ACC112 (cell line): Measurements from ENCODE around the gene CYLC1.

ENCODE experiments used
- H2AFZ ChIP-seq: fragments of 200-600 bp; sonication (generic); one replicate; pipeline ENCODE4 v1.6.0; 2017; ENCODE audit warnings: antibody characterized with exemption, low read length; ENCODE audit not compliant: unreplicated experiment
- H3K27ac ChIP-seq: fragments of 200-600 bp; sonication (generic); 2 replicates; pipeline ENCODE4 v1.5.1; 2014; ENCODE audit warnings: low read depth, mild to moderate bottlenecking, antibody characterized with exemption, low read length, moderate library complexity
- H3K27me3 ChIP-seq: fragments of 200-600 bp; sonication (generic); 2 replicates; pipeline ENCODE4 v1.6.1; 2014; ENCODE audit warnings: mild to moderate bottlenecking, antibody characterized with exemption, low read length, moderate library complexity, mixed read lengths; ENCODE audit not compliant: insufficient read depth
- H3K36me3 ChIP-seq: fragments of 200-600 bp; sonication (generic); 2 replicates; pipeline ENCODE4 v1.6.1; 2016; ENCODE audit warnings: mild to moderate bottlenecking, antibody characterized with exemption, low read length, moderate library complexity, mixed read lengths; ENCODE audit not compliant: insufficient read depth
- H3K4me1 ChIP-seq: fragments of 200-600 bp; sonication (generic); one replicate; pipeline ENCODE4 v1.6.1; 2016; ENCODE audit warnings: low read length, mixed read lengths; ENCODE audit not compliant: insufficient read depth, unreplicated experiment, control insufficient read depth
- H3K4me3 ChIP-seq: fragments of 200-600 bp; sonication (generic); 2 replicates; pipeline ENCODE4 v1.5.1; 2014; ENCODE audit warnings: mild to moderate bottlenecking, low read depth, low read length
- H3K79me2 ChIP-seq: fragments of 200-600 bp; sonication (generic); one replicate; pipeline ENCODE4 v1.6.0; 2016; ENCODE audit warnings: low read length; ENCODE audit not compliant: control insufficient read depth, unreplicated experiment, insufficient read depth

The CYLC1 gene

GRCh38 chrX:83860846-83861245 lies at the start of gene CYLC1:
Gene CYLC1 (plus strand): TSS chrX:83861146. CDS start chrX:83861183, 37 bp downstream.
- Histone ChIP-seq H3K27ac (no peak within 1 kb of the TSS), H3K36me3 (no peaks in the 10 kb centered on the region), H3K4me1 (no peaks in the 10 kb centered on the region), H3K27me3 (no peaks in the 10 kb centered on the region), H3K4me3 (no peak within 1 kb of the TSS), H3K79me2 (no peaks in the 10 kb centered on the region), H2AFZ (no peak within 1 kb of the TSS)

GRCh38 chrX:83819304-83819703 lies 41.6 kb upstream of the CYLC1 start:
- no peaks in the 10 kb centered on the region for H3K4me1 ChIP-seq
- H3K4me3 ChIP-seq, result no peak overlapping the region
- H3K79me2 ChIP-seq, result no peaks in the 10 kb centered on the region
- no peaks in the 10 kb centered on the region for H3K27me3 ChIP-seq
- no peaks in the 10 kb centered on the region for H3K36me3 ChIP-seq
- no peak overlapping the region for H3K27ac ChIP-seq
- H2AFZ ChIP-seq, result no peak overlapping the region

GRCh38 chrX:83829874-83830273 lies 31.1 kb upstream of the CYLC1 start:
- Histone ChIP-seq H3K4me1 (no peaks in the 10 kb centered on the region), H3K27ac (no peak overlapping the region), H3K27me3 (no peaks in the 10 kb centered on the region), H3K4me3 (no peak overlapping the region), H2AFZ (no peak overlapping the region), H3K79me2 (no peaks in the 10 kb centered on the region), H3K36me3 (no peaks in the 10 kb centered on the region)

- no peak overlapping the region for H3K27ac ChIP-seq
- H3K4me1 ChIP-seq, result no peaks in the 10 kb centered on the region
- no peak overlapping the region for H2AFZ ChIP-seq
- H3K4me3 ChIP-seq, result no peak overlapping the region
- H3K79me2 ChIP-seq, result no peaks in the 10 kb centered on the region
- no peaks in the 10 kb centered on the region for H3K27me3 ChIP-seq
- H3K36me3 ChIP-seq, result no peaks in the 10 kb centered on the region
These were observed 15.5 kb upstream of the CYLC1 start for GRCh38 chrX:83845397-83845796.

GRCh38 chrX:83847339-83847738 lies 13.6 kb upstream of the CYLC1 start:
- Histone ChIP-seq H3K4me3 (no peak overlapping the region), H3K27ac (no peak overlapping the region), H3K4me1 (no peaks in the 10 kb centered on the region), H3K36me3 (no peaks in the 10 kb centered on the region), H3K79me2 (no peaks in the 10 kb centered on the region), H3K27me3 (no peaks in the 10 kb centered on the region), H2AFZ (no peak overlapping the region)

- Histone ChIP-seq H3K79me2 (no peaks in the 10 kb centered on the region), H2AFZ (no peak overlapping the region), H3K36me3 (no peaks in the 10 kb centered on the region), H3K4me3 (no peak overlapping the region), H3K27me3 (no peaks in the 10 kb centered on the region), H3K27ac (no peak overlapping the region), H3K4me1 (no peaks in the 10 kb centered on the region)
These were observed 27.6 kb downstream of the CYLC1 start for GRCh38 chrX:83888585-83888984.

GRCh38 chrX:83892433-83892832 lies 31.5 kb downstream of the CYLC1 start:
- Histone ChIP-seq H2AFZ (no peak overlapping the region), H3K4me1 (no peaks in the 10 kb centered on the region), H3K79me2 (no peaks in the 10 kb centered on the region), H3K27me3 (no peaks in the 10 kb centered on the region), H3K4me3 (no peak overlapping the region), H3K27ac (no peak overlapping the region), H3K36me3 (no peaks in the 10 kb centered on the region)

GRCh38 chrX:83906921-83907320 lies 46.0 kb downstream of the CYLC1 start:
- H2AFZ ChIP-seq, result no peak overlapping the region
- H3K4me1 ChIP-seq, result no peaks in the 10 kb centered on the region
- H3K79me2 ChIP-seq, result no peaks in the 10 kb centered on the region
- no peaks in the 10 kb centered on the region for H3K36me3 ChIP-seq
- H3K27me3 ChIP-seq, result no peaks in the 10 kb centered on the region
- no peak overlapping the region for H3K27ac ChIP-seq
- H3K4me3 ChIP-seq, result no peak overlapping the region

- no peaks in the 10 kb centered on the region for H3K27me3 ChIP-seq
- H2AFZ ChIP-seq, result no peak overlapping the region
- H3K79me2 ChIP-seq, result no peaks in the 10 kb centered on the region
- no peak overlapping the region for H3K27ac ChIP-seq
- H3K4me1 ChIP-seq, result no peaks in the 10 kb centered on the region
- H3K4me3 ChIP-seq, result no peak overlapping the region
- no peaks in the 10 kb centered on the region for H3K36me3 ChIP-seq
These were observed 55.6 kb downstream of the CYLC1 start for GRCh38 chrX:83916525-83916924.

GRCh38 chrX:83934220-83934619 lies 73.3 kb downstream of the CYLC1 start:
- no peaks in the 10 kb centered on the region for H3K36me3 ChIP-seq
- no peaks in the 10 kb centered on the region for H3K27me3 ChIP-seq
- no peaks in the 10 kb centered on the region for H3K4me1 ChIP-seq
- no peak overlapping the region for H3K4me3 ChIP-seq
- H3K27ac ChIP-seq, result no peak overlapping the region
- H3K79me2 ChIP-seq, result no peaks in the 10 kb centered on the region
- H2AFZ ChIP-seq, result no peak overlapping the region
